K562 (cell line): ENCODE measurements around the gene CHMP3.

Experiments
- KDM1A ChIP-seq, 2 experiments: fragments of 450-650 bp; IDR thresholded peaks; 2 replicates each; pipeline ENCODE4 v1.6.1; 2016; ENCODE audit warnings: mild to moderate bottlenecking in 2 of 2
- ZNF384 ChIP-seq: IDR thresholded peaks from 2 replicates; pipeline ENCODE4 v1.6.1; 2012; ENCODE audit warnings: low read depth, low read length, improper control_type of control experiment
- ZNF699 ChIP-seq: fragments of 250-450 bp; sonication (Bioruptor Pico); IDR thresholded peaks from 2 replicates; pipeline ENCODE4 v1.8.0; 2021; ENCODE audit warnings: mild to moderate bottlenecking, moderate library complexity; ENCODE audit not compliant: insufficient replicate concordance
- TF ChIP-seq, protein P1 (sequence below), 3 experiments: IDR thresholded peaks in 2 of 3; conservative IDR thresholded peaks in 1 of 3; 2 replicates each; pipeline ENCODE4 v1.5.1; 2011 to 2012; ENCODE audit warnings: low read length in 3 of 3, mild to moderate bottlenecking in 3 of 3, control low read depth in 2 of 3, improper control_type of control experiment in 1 of 3, inconsistent platforms in 1 of 3, low read depth in 1 of 3, mixed read lengths in 1 of 3, moderate library complexity in 1 of 3; ENCODE audit not compliant: insufficient read depth in 2 of 3

DNA sequence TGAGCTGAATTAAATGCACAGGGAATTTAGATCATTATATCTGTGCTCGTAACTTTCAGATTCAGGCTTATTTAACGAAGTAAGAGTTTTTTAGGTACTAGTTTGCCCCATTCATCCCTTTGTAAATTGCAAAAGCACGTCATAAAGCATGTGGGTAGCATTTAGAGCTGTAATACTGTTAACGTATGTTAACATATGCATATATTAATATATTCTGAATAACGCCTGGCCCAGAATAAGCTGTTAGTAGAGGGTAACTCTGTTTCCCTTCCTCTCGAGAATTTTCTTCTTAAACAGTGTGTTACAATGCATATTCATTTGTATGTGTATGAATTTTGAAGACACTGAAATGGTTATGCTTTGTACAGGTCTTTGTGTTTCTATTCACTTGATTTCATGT is 91.6 kb downstream of the CHMP3 start:
- no peak for TF ChIP-seq ZNF699 (CRISPR knock-in tag)
- TF ChIP-seq, protein P1, sequence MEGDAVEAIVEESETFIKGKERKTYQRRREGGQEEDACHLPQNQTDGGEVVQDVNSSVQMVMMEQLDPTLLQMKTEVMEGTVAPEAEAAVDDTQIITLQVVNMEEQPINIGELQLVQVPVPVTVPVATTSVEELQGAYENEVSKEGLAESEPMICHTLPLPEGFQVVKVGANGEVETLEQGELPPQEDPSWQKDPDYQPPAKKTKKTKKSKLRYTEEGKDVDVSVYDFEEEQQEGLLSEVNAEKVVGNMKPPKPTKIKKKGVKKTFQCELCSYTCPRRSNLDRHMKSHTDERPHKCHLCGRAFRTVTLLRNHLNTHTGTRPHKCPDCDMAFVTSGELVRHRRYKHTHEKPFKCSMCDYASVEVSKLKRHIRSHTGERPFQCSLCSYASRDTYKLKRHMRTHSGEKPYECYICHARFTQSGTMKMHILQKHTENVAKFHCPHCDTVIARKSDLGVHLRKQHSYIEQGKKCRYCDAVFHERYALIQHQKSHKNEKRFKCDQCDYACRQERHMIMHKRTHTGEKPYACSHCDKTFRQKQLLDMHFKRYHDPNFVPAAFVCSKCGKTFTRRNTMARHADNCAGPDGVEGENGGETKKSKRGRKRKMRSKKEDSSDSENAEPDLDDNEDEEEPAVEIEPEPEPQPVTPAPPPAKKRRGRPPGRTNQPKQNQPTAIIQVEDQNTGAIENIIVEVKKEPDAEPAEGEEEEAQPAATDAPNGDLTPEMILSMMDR (IDR thresholded peaks at IDR 0.05 in 2 of 3, conservative IDR thresholded peaks at IDR 0.05 in 1 of 3; ENCODE audit: insufficient read depth in 2 of 3, low read depth in 1 of 3, low read length in 3 of 3) = no peak
- TF ChIP-seq KDM1A (IDR thresholded peaks at IDR 0.05) = no peak
- TF ChIP-seq ZNF384 = no peak
